Right atrium auricular region (tissue), 2 donors: Measurements from ENCODE around the gene RNMT. TPM values are rescaled to one million over a fixed set of nuclear protein-coding genes. Genes with fewer than 3 reads are reported as not detected.
"Not testable (repeated sequence)": the region's sequence is repeated elsewhere in the genome, so short reads cannot be mapped to it uniquely, and the experiment has no call there.

Experiments used
- DNase-seq: peaks from one replicate; pipeline ENCODE4 v3.0.0-alpha.2; 2019; ENCODE audit warnings: low spot score
- H3K27ac ChIP-seq, 2 donors: fragments of 200-600 bp; sonication (generic); 1 replicate in 1 of 2; 2 replicates in 1 of 2; pipeline ENCODE4 v1.5.1; 2016 to 2019
- H3K27me3 ChIP-seq, 2 donors: fragments of 200-600 bp; sonication (generic); one replicate each; pipeline versions ENCODE4 v1.5.1 to v1.6.0; 2017 to 2019
- H3K36me3 ChIP-seq: fragments of 200-600 bp; sonication (generic); one replicate; pipeline ENCODE4 v1.5.1; 2016
- H3K4me1 ChIP-seq, 2 donors: fragments of 200-600 bp; sonication (generic); one replicate each; pipeline versions ENCODE4 v1.5.1 to v1.6.0; 2017 to 2019
- H3K4me3 ChIP-seq, 2 donors: fragments of 200-600 bp; sonication (generic); 1 replicate in 1 of 2; 2 replicates in 1 of 2; pipeline ENCODE4 v1.5.1; 2017 to 2019; ENCODE audit warnings: mild to moderate bottlenecking in 1 of 2, moderate library complexity in 1 of 2
- H3K9me3 ChIP-seq, 2 donors: fragments of 200-600 bp; sonication (generic); one replicate each; pipeline ENCODE4 v1.5.1; 2019
- total RNA-seq, 2 donors: library from RNA; depleted of rRNA; stranded (reverse); fragments of >200 nt; gene quantifications; one replicate each; pipeline ENCODE4 v1.1.0, GENCODE V29; 2016
- TF ChIP-seq, protein P1 (sequence below), 2 donors: fragments of 200-600 bp; sonication (generic); IDR thresholded peaks; one replicate each; pipeline ENCODE4 v1.5.1; 2019; ENCODE audit warnings: antibody characterized with exemption in 2 of 2

Gene RNMT
- total RNA-seq, 2 donors from 2014 or later = 22.2 to 28.9 TPM

DNA sequence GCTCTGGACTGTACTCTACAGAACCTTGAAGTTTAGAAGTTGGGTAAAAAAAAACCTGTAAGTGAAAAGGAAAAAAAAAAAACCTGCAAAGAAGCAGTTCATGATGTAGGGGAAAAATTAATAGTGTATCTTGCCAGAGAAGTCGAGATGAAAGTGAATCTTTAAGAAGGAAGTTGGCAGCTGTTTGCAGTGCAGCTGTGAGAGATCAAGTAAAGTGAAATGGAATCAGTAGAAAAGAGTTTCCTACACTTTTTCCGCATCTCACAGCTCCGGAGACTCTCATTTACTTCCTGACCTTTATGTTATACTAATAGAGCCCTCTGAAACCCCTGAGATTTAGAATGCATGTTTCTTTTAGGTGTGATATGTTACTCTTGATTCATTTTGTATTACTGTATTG lies 19.2 kb downstream of the RNMT start:
- Histone ChIP-seq H3K4me1 (no peaks in the 10 kb centered on the region), H3K4me3 (no peak overlapping the region), H3K27me3 (no peaks in the 10 kb centered on the region), H3K27ac (no peak overlapping the region), H3K9me3 (no peaks in the 10 kb centered on the region), H3K36me3 (peaks cover 69% of the 10 kb centered on the region)
- TF ChIP-seq, protein P1, sequence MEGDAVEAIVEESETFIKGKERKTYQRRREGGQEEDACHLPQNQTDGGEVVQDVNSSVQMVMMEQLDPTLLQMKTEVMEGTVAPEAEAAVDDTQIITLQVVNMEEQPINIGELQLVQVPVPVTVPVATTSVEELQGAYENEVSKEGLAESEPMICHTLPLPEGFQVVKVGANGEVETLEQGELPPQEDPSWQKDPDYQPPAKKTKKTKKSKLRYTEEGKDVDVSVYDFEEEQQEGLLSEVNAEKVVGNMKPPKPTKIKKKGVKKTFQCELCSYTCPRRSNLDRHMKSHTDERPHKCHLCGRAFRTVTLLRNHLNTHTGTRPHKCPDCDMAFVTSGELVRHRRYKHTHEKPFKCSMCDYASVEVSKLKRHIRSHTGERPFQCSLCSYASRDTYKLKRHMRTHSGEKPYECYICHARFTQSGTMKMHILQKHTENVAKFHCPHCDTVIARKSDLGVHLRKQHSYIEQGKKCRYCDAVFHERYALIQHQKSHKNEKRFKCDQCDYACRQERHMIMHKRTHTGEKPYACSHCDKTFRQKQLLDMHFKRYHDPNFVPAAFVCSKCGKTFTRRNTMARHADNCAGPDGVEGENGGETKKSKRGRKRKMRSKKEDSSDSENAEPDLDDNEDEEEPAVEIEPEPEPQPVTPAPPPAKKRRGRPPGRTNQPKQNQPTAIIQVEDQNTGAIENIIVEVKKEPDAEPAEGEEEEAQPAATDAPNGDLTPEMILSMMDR (IDR thresholded peaks at IDR 0.05) = no peak
- no peak for DNase-seq

DNA sequence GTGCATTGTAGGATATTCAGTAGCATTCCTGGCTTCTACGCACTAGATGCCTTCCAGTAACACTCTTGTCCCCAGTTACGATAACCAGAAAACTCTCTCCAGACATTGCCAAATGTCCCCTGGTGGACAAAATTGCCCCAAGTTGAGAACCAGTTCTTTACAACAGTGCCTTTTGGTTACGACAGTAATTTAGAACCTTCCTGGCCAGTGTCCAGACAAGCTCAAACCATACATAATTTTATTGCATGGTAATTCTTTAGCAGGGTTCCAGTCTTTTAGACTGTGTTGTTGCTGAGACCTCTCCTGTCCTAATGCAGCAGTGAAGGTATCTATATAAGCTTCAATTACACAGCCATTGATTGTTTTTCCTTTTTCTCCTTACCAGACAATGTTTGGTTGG lies 20.2 kb downstream of the RNMT start:
- no peak for DNase-seq
- H3K4me3 ChIP-seq = no peak overlapping the region
- peaks cover 61% of the 10 kb centered on the region for H3K36me3 ChIP-seq
- H3K27ac ChIP-seq = no peak overlapping the region
- H3K4me1 ChIP-seq = no peaks in the 10 kb centered on the region
- TF ChIP-seq, protein P1 (IDR thresholded peaks at IDR 0.05) = no peak
- no peaks in the 10 kb centered on the region for H3K27me3 ChIP-seq
- H3K9me3 ChIP-seq = no peaks in the 10 kb centered on the region

DNA sequence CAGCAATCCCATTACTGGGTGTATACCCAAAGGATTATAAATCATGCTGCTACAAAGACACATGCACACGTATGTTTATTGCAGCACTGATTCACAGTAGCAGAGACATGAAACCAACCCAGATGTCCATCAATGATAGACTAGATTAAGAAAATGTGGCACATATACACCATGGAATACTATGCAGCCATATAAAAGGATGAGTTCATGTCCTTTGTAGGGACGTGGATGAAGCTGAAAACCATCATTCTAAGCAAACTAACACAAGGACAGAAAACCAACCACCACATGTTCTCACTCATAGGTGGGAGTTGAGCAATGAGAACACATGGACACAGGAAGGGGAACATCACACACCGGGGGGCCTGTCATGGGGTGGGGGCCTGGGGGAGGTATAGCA lies 25.1 kb downstream of the RNMT start:
- H3K4me3 ChIP-seq, H3K27ac ChIP-seq, H3K4me1 ChIP-seq, H3K27me3 ChIP-seq, DNase-seq, H3K9me3 ChIP-seq: not testable (repeated sequence)
- peaks cover 69% of the 10 kb centered on the region for H3K36me3 ChIP-seq

DNA sequence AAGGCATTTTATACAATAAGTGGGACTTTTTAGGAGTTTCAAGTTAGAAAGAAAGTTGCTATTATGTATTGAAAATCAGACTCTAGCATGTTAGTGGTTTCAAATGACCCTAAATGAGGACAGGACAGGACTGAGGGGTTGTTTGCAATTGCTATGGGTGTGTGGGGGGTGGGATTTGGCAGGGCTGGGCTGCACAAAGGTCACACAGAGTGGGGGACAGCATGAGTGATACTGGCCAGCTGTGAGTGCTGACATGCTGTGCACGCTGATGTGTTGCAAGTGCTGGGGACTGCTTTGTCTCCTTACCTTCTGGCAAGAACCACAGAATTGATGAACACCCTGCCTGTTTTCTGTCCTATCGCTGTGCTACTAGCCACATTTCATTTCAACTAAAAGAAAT lies 29.8 kb downstream of the RNMT start:
- no peak overlapping the region for H3K4me3 ChIP-seq
- no peak for DNase-seq
- H3K9me3 ChIP-seq = no peaks in the 10 kb centered on the region
- peaks cover 57% of the 10 kb centered on the region for H3K36me3 ChIP-seq
- H3K27ac ChIP-seq = no peak overlapping the region
- no peaks in the 10 kb centered on the region for H3K27me3 ChIP-seq
- TF ChIP-seq, protein P1 (IDR thresholded peaks at IDR 0.05) = no peak
- H3K4me1 ChIP-seq = no peaks in the 10 kb centered on the region

DNA sequence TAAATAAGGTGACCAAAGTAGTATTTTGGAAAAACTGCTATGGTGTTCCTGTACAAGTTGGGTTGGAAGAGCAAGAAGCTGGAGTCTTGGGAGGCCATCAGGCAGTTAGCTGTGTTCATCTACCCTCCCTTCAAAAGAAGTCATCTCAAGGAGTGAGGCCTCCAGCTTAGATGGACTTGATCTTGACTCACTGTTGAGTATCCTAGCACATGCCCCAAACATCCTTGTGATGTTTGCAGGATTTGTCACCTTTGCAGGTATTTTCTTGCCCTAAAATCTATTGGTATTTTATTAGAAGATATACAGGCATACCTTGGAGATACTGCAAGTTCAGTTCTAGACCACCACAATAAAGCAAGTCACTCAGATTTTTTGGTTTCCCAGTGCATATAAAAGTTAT lies 30.2 kb downstream of the RNMT start:
- TF ChIP-seq, protein P1 (IDR thresholded peaks at IDR 0.05) = no peak
- H3K27ac ChIP-seq = no peak overlapping the region
- peaks cover 55% of the 10 kb centered on the region for H3K36me3 ChIP-seq
- H3K4me3 ChIP-seq = no peak overlapping the region
- no peaks in the 10 kb centered on the region for H3K27me3 ChIP-seq
- H3K9me3 ChIP-seq = no peaks in the 10 kb centered on the region
- H3K4me1 ChIP-seq = no peaks in the 10 kb centered on the region
- no peak for DNase-seq

DNA sequence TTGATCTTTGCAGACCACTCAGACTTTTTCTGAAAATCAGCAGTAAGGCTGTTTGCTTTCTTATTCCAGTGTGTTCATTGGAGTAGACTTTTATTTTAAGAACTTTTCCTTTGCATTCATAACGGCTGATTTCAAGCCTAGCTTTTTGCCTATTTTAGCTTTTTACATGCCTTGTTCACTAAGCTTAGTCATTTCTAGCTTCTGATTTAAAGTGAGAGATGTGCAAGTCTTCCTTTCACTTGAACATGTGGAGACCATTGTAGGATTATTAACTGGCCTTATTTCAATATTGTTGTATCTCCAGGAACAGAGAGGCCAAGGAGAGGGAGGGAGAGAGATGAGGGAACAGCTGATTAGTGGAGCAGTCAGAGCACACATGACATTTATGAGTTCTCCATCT lies 32.1 kb downstream of the RNMT start:
- no peak for DNase-seq
- H3K4me1 ChIP-seq = no peaks in the 10 kb centered on the region
- H3K27ac ChIP-seq = no peak overlapping the region
- TF ChIP-seq, protein P1 (IDR thresholded peaks at IDR 0.05) = no peak
- no peak overlapping the region for H3K4me3 ChIP-seq
- H3K27me3 ChIP-seq = no peaks in the 10 kb centered on the region
- H3K36me3 ChIP-seq = peaks cover 47% of the 10 kb centered on the region
- no peaks in the 10 kb centered on the region for H3K9me3 ChIP-seq
